ENCODE results near the gene MALRD1. TPM values are rescaled to one million over a fixed set of nuclear protein-coding genes. Genes with fewer than 3 reads are reported as not detected.

Gene MALRD1
- total RNA-seq, 1 experiment from 2014 or later, result 0.50 TPM

DNA sequence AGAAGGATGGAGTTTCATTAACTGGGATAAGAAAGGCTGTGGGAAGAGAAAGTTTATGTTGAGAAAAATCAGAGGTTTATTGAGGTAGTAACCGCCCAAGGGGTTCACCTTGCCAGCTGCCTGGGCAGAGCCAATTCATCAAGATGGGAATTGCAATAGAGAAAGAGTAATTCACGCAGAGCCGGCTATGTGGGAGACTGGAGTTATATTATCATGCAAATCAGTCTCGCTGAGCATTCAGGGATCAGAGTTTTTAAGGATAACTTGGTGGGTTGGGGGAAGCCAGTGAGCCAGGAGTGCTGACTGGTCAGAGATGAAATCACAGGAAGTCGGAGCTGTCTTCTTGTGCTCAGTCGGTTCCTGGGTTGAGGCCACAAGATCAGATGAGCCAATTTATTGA is 70.6 kb downstream of the MALRD1 start:
- peak; percentile 27 for DNase-seq (ENCODE audit: low spot score)
- peak overlapping the region; percentile 75 for H3K27ac Mint-ChIP-seq

DNA sequence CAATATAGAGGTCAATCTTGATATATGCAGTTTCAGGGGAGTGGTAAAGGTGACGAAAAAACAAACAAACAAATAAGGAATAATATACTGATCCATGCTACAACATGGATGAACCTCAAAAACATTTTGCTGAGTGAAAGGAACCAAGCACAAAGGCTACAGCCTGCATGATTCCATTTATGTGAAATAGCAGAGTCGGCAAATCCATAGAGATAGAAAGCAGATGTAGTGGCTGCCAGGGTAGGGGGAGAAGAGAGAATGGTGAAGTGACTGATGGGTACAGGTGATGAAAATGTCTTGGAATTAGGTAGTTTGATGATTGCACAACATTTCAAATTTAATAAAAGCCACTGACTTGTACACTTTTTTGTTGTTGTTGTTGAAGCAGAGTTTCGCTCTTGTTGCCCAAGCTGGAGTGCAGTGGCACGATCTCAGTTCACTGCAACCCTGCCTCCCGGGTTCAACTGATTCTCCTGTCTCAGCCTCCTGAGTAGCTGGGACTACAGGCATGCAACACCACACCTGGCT is 71.8 kb downstream of the MALRD1 start:
- no peak for ATAC-seq
- H3K4me3 Mint-ChIP-seq, result no peak overlapping the region
- CTCF ChIA-PET, result no interaction called here

More for the DNA sequence above, 70.6 kb downstream of the MALRD1 start:
- H3K36me3 Mint-ChIP-seq, result peaks cover 10% of the 10 kb centered on the region
- H3K9me3 Mint-ChIP-seq, result peaks cover 19% of the 10 kb centered on the region
- ChIA-PET POLR2A (interaction anchor here (0.8 kb wide), 1 partner anchor 19 kb away, joined by 3 read pairs; no protein-coding TSS in a partner anchor), CTCF (no interaction called here)
- no peak overlapping the region for H3K4me3 Mint-ChIP-seq
- ATAC-seq, result peak; percentile 94
- peaks cover 4% of the 10 kb centered on the region for H3K27me3 Mint-ChIP-seq (ENCODE audit: low read depth)
- peaks cover 30% of the 10 kb centered on the region for H3K4me1 Mint-ChIP-seq
- peak; percentile 52; the same call in 1 of the 2 replicates for TF ChIP-seq TEAD1 (CRISPR knock-in tag; IDR thresholded peaks at IDR 0.05)
- no peak for TF ChIP-seq NFYB (CRISPR knock-in tag; conservative IDR thresholded peaks at IDR 0.05; ENCODE audit: low read depth)
- TF ChIP-seq, protein P1, sequence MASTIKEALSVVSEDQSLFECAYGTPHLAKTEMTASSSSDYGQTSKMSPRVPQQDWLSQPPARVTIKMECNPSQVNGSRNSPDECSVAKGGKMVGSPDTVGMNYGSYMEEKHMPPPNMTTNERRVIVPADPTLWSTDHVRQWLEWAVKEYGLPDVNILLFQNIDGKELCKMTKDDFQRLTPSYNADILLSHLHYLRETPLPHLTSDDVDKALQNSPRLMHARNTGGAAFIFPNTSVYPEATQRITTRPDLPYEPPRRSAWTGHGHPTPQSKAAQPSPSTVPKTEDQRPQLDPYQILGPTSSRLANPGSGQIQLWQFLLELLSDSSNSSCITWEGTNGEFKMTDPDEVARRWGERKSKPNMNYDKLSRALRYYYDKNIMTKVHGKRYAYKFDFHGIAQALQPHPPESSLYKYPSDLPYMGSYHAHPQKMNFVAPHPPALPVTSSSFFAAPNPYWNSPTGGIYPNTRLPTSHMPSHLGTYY (CRISPR knock-in tag; IDR thresholded peaks at IDR 0.05), result peak; percentile 35; the same call in 1 of the 2 replicates
- TF ChIP-seq ZSCAN18 (CRISPR knock-in tag; IDR thresholded peaks at IDR 0.05), result no peak
- TF ChIP-seq ZNF423 (CRISPR knock-in tag; IDR thresholded peaks at IDR 0.05), result peak; percentile 88
- no peak for TF ChIP-seq TP53 (CRISPR knock-in tag; IDR thresholded peaks at IDR 0.05)
- no peak for TF ChIP-seq FOXK1 (CRISPR knock-in tag; IDR thresholded peaks at IDR 0.05)
- TF ChIP-seq, protein P2, sequence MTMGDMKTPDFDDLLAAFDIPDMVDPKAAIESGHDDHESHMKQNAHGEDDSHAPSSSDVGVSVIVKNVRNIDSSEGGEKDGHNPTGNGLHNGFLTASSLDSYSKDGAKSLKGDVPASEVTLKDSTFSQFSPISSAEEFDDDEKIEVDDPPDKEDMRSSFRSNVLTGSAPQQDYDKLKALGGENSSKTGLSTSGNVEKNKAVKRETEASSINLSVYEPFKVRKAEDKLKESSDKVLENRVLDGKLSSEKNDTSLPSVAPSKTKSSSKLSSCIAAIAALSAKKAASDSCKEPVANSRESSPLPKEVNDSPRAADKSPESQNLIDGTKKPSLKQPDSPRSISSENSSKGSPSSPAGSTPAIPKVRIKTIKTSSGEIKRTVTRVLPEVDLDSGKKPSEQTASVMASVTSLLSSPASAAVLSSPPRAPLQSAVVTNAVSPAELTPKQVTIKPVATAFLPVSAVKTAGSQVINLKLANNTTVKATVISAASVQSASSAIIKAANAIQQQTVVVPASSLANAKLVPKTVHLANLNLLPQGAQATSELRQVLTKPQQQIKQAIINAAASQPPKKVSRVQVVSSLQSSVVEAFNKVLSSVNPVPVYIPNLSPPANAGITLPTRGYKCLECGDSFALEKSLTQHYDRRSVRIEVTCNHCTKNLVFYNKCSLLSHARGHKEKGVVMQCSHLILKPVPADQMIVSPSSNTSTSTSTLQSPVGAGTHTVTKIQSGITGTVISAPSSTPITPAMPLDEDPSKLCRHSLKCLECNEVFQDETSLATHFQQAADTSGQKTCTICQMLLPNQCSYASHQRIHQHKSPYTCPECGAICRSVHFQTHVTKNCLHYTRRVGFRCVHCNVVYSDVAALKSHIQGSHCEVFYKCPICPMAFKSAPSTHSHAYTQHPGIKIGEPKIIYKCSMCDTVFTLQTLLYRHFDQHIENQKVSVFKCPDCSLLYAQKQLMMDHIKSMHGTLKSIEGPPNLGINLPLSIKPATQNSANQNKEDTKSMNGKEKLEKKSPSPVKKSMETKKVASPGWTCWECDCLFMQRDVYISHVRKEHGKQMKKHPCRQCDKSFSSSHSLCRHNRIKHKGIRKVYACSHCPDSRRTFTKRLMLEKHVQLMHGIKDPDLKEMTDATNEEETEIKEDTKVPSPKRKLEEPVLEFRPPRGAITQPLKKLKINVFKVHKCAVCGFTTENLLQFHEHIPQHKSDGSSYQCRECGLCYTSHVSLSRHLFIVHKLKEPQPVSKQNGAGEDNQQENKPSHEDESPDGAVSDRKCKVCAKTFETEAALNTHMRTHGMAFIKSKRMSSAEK (CRISPR knock-in tag; IDR thresholded peaks at IDR 0.05; ENCODE audit: borderline replicate concordance), result no peak
- peak; percentile 47; the same call in 1 of the 2 replicates for TF ChIP-seq SP1 (CRISPR knock-in tag; conservative IDR thresholded peaks at IDR 0.05)
- no peak for TF ChIP-seq ZNF121 (CRISPR knock-in tag; IDR thresholded peaks at IDR 0.05)
- 0 out of 2 replicates have a peak, but pooled peaks have one; percentile 38 for TF ChIP-seq TEAD4 (CRISPR knock-in tag; IDR thresholded peaks at IDR 0.05)
- no peak for TF ChIP-seq GTF2I (CRISPR knock-in tag; conservative IDR thresholded peaks at IDR 0.05)

More for the DNA sequence above, 71.8 kb downstream of the MALRD1 start:
- Mint-ChIP-seq H3K9me3 (peaks cover 19% of the 10 kb centered on the region), H3K27me3 (ENCODE audit: low read depth) (peaks cover 4% of the 10 kb centered on the region), H3K36me3 (peaks cover 10% of the 10 kb centered on the region), H3K27ac (no peak overlapping the region), H3K4me1 (peaks cover 30% of the 10 kb centered on the region)
- DNase-seq (ENCODE audit: low spot score), result no peak
- no peak for TF ChIP-seq ZBTB21 (CRISPR knock-in tag; IDR thresholded peaks at IDR 0.05; ENCODE audit: borderline replicate concordance)
- TF ChIP-seq ETV6 (CRISPR knock-in tag; IDR thresholded peaks at IDR 0.05), result no peak
- TF ChIP-seq NR1H2 (CRISPR knock-in tag; IDR thresholded peaks at IDR 0.05), result no peak
- no peak for TF ChIP-seq ZNF121 (CRISPR knock-in tag; IDR thresholded peaks at IDR 0.05)
- TF ChIP-seq, protein P3, sequence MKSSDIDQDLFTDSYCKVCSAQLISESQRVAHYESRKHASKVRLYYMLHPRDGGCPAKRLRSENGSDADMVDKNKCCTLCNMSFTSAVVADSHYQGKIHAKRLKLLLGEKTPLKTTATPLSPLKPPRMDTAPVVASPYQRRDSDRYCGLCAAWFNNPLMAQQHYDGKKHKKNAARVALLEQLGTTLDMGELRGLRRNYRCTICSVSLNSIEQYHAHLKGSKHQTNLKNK (CRISPR knock-in tag; IDR thresholded peaks at IDR 0.05), result no peak
- no peak for TF ChIP-seq PRRX2 (CRISPR knock-in tag; IDR thresholded peaks at IDR 0.05)
- no peak for TF ChIP-seq MYBL2 (CRISPR knock-in tag; IDR thresholded peaks at IDR 0.05)
- no peak for TF ChIP-seq ZNF423 (CRISPR knock-in tag; IDR thresholded peaks at IDR 0.05)
- TF ChIP-seq, protein P4, sequence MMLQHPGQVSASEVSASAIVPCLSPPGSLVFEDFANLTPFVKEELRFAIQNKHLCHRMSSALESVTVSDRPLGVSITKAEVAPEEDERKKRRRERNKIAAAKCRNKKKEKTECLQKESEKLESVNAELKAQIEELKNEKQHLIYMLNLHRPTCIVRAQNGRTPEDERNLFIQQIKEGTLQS (CRISPR knock-in tag; conservative IDR thresholded peaks at IDR 0.05), result no peak
- no peak for TF ChIP-seq FOXJ3 (CRISPR knock-in tag; IDR thresholded peaks at IDR 0.05; ENCODE audit: borderline replicate concordance)
- POLR2A ChIA-PET, result no interaction called here
